ENCODE measurements around the gene WNT7B. TPM values are rescaled to one million over a fixed set of nuclear protein-coding genes. Genes with fewer than 3 reads are reported as not detected.

The WNT7B gene
- polyA plus RNA-seq: under 1 TPM in 3 of 4 donors, not detected in 1; 0.03 to 0.22 (median 0.03) TPM
- long read RNA-seq, donor 1: 0 reads
- long read RNA-seq, donor 2: 0 reads
- long read RNA-seq, donor 3: 0 reads
- long read RNA-seq, donor 4: 0 reads
- long read RNA-seq, donor 5: 0 reads
- long read RNA-seq, donor 6: 0 reads
- long read RNA-seq, donor 7: 0 reads
- long read RNA-seq, donor 8, partial matches to known transcripts: 0 of 1 reads
- long read RNA-seq, donor 8, other reads (novel, unspliced or antisense): 0 of 1 reads
- long read RNA-seq, donor 9: 0 reads
- long read RNA-seq, donor 10: 0 reads

DNA sequence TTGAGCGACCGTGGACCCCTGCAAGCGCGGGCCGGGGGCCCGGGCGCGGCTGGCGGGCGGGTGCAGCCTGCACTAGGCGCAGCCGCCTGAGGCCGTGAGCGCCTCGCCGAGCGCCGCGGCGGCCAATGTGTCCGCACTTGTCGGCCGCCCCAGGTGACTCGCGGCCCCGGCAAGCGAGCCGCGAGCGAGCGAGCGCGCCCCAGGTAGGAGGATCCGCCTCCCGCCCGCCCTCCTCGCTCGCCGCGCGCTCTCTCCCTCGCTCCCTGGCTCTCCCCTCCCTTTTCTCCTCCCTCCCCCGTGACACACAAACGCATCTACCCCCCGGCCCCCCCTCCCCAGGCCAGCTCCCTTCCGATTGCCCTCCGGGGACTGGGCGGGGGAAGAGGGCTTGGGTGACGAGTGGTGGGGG lies at the start of gene WNT7B:
Gene WNT7B, minus strand, starts transcription at position 160 of the 409 bp plus-strand sequence. CDS start 408 bp downstream, outside the sequence.
- Histone ChIP-seq H3K4me3 (ENCODE audit: low read depth in 1 of 3, low read length in 3 of 3) (peak within 1 kb of the TSS in 1 of 3 donors; percentile 32), H3K27me3 (ENCODE audit: control insufficient read depth in 3 of 3, insufficient read depth in 3 of 3, low read length in 3 of 3) (peaks cover 29 to 50% (median 36%) of the 10 kb centered on the region in 3 donors), H3K27ac (ENCODE audit: low read depth in 1 of 3, low read length in 2 of 3) (no peak within 1 kb of the TSS), H3K36me3 (ENCODE audit: control insufficient read depth in 3 of 3, insufficient read depth in 2 of 3, low read depth in 1 of 3, low read length in 3 of 3) (no peaks in the 10 kb centered on the region), H3K4me1 (ENCODE audit: control insufficient read depth in 3 of 3, insufficient read depth in 2 of 3, low read depth in 1 of 3, low read length in 2 of 3) (peaks cover 0 to 3% (median 0%) of the 10 kb centered on the region in 3 donors), H3K9me3 (ENCODE audit: control insufficient read depth in 2 of 2, insufficient read depth in 1 of 2, low read depth in 1 of 2, low read length in 1 of 2) (no peaks in the 10 kb centered on the region)
- 0 to 2% (median 1%) methylated on average over 23 to 49 of the region's 49 CpGs for WGBS, 3 donors
- DNase-seq (peak in 1 of 2 donors; percentile 55), FAIRE-seq (no peak)

DNA sequence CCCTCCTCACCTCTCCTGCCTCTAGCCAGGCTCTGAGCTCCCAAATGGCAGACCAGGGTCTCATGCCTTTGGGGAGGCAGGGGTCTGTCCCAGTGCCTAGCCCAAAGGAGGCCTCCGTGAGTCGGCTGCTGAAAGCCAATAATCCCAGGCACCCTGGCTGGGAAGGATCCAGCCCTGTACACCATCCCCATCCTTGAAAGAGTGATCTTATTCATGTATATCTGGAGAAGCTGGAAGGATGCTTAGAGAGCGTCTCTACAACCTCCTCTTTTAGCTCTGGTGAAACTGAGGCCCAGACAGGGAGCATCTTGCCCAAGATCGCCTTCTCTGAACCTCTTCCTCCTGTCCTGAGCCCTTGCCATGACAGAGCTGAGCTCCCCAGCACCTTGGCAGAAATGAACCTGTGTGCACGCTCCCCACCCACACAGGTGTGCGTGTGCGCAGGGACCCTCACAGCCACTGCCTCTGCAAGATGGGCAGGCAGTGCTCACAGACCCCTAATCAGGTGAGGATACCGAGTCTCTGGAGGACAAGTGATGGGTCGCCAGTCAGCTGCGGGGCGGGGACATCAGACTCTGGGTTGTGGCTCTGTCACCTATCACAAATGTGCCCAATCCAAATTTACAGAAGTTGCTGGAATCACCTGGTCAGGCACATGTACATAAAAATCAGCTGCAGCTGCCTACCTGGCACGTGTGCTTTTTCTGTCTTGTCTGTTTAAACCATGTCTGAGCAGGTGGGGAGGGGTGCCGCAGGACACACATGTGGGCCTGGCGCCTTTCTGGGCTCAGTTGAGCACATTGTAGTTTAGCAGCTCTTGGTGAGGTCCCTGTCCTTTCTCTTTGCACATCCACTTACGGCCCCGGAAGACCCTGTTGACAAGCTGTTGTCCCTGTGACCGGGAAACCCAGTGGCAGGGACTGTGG lies 49.3 kb upstream of the WNT7B start:
- H3K36me3 ChIP-seq (ENCODE audit: control insufficient read depth in 3 of 3, insufficient read depth in 2 of 3, low read depth in 1 of 3, low read length in 3 of 3): no peaks in the 10 kb centered on the region
- peak overlapping the region in 2 of 3 donors; percentile 11 to 24 for H3K27ac ChIP-seq (ENCODE audit: low read depth in 1 of 3, low read length in 2 of 3)
- no peaks in the 10 kb centered on the region for H3K9me3 ChIP-seq (ENCODE audit: control insufficient read depth in 2 of 2, insufficient read depth in 1 of 2, low read depth in 1 of 2, low read length in 1 of 2)
- DNase-seq: no peak
- peaks cover 0 to 16% (median 0%) of the 10 kb centered on the region in 3 donors for H3K4me1 ChIP-seq (ENCODE audit: control insufficient read depth in 3 of 3, insufficient read depth in 2 of 3, low read depth in 1 of 3, low read length in 2 of 3)
- H3K27me3 ChIP-seq (ENCODE audit: control insufficient read depth in 3 of 3, insufficient read depth in 3 of 3, low read length in 3 of 3): peaks cover 0 to 3% (median 3%) of the 10 kb centered on the region in 3 donors
- 80 to 90% (median 81%) methylated on average over 17 of the region's 17 CpGs for WGBS, 3 donors
- FAIRE-seq: no peak
- H3K4me3 ChIP-seq (ENCODE audit: low read depth in 1 of 3, low read length in 3 of 3): no peak overlapping the region

DNA sequence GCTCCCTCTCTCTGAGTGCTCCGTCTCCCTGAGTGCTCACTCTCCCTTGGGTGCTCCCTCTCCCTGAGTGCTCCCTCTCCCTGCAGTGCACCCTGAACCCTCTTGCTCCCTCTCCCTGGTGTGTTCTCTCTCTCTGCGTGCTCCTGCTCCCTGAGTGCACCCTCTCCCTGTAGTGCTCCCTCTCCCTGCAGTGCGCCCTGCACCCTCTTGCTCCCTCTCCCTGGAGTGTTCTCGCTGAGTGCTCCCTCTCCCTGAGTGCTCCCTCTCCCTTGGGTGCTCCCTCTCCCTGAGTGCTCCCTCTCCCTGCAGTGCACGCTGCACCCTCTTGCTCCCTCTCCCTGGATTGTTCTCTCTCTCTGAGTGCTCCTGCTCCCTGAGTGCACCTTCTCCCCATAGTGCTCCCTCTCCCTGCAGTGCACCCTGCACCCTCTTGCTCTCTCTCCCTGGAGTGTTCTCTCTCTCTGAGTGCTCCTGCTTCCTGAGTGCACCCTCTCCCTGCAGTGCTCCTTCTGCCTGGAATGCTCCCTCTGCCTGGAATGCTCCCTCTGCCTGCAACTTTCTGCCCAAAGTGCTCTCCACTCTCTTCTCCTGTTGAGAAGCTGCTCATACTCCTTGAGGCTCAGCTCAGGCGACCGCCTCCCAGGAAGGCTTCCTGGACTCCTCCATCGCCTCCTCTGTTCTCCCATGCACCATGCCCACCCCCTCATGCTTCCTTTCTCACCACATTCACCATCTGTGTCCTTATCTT lies 48.4 kb upstream of the WNT7B start:
- FAIRE-seq (no peak), DNase-seq (no peak)
- 90 to 92% (median 90%) methylated on average over 8 of the region's 8 CpGs for WGBS, 3 donors
- Histone ChIP-seq H3K27me3 (ENCODE audit: control insufficient read depth in 3 of 3, insufficient read depth in 3 of 3, low read length in 3 of 3) (peaks cover 0 to 3% (median 3%) of the 10 kb centered on the region in 3 donors), H3K4me3 (ENCODE audit: low read depth in 1 of 3, low read length in 3 of 3) (no peak overlapping the region), H3K27ac (ENCODE audit: low read depth in 1 of 3, low read length in 2 of 3) (no peak overlapping the region), H3K9me3 (ENCODE audit: control insufficient read depth in 2 of 2, insufficient read depth in 1 of 2, low read depth in 1 of 2, low read length in 1 of 2) (no peaks in the 10 kb centered on the region), H3K4me1 (ENCODE audit: control insufficient read depth in 3 of 3, insufficient read depth in 2 of 3, low read depth in 1 of 3, low read length in 2 of 3) (peaks cover 0 to 14% (median 0%) of the 10 kb centered on the region in 3 donors), H3K36me3 (ENCODE audit: control insufficient read depth in 3 of 3, insufficient read depth in 2 of 3, low read depth in 1 of 3, low read length in 3 of 3) (no peaks in the 10 kb centered on the region)

DNA sequence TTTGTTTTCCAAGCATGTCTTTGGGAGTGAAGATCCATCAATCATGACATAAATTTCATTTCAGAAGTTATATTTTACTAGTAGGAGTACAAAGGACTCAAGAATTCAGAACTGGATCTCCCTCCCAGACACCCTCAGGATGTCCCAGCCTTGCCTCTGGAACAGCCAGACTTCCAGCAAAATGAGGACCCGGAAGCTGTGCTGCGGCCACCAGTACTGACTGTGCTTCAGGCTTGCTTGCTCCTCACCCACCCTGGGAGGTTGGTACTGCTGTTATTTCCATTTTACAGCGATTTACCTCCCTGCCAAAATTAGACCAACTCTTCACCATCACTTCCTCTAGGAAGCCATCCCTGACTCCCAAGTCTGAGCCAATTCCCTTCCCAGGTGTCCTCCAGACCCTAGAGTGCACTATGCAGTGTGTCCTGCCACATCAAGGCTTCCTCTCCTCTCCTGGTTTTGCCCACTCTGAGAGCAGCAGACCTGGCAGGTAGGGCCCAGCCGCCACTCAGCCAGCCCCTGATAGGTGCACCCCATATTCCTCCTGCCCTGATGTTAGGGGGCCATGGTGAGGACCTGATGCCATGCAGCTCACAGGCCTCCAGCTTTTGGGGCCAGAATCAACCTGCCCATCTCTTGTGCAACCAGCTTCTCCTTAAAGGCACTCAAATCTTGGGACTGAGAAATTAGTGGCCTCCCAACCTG lies 47.3 kb upstream of the WNT7B start:
- Histone ChIP-seq H3K27ac (ENCODE audit: low read depth in 1 of 3, low read length in 2 of 3) (no peak overlapping the region), H3K9me3 (ENCODE audit: control insufficient read depth in 2 of 2, insufficient read depth in 1 of 2, low read depth in 1 of 2, low read length in 1 of 2) (no peaks in the 10 kb centered on the region), H3K4me3 (ENCODE audit: low read depth in 1 of 3, low read length in 3 of 3) (no peak overlapping the region), H3K36me3 (ENCODE audit: control insufficient read depth in 3 of 3, insufficient read depth in 2 of 3, low read depth in 1 of 3, low read length in 3 of 3) (no peaks in the 10 kb centered on the region), H3K27me3 (ENCODE audit: control insufficient read depth in 3 of 3, insufficient read depth in 3 of 3, low read length in 3 of 3) (peaks cover 0 to 3% (median 3%) of the 10 kb centered on the region in 3 donors), H3K4me1 (ENCODE audit: control insufficient read depth in 3 of 3, insufficient read depth in 2 of 3, low read depth in 1 of 3, low read length in 2 of 3) (peaks cover 0 to 12% (median 0%) of the 10 kb centered on the region in 3 donors)
- FAIRE-seq (no peak), DNase-seq (no peak)
- 87 to 92% (median 92%) methylated on average over 4 of the region's 4 CpGs for WGBS, 3 donors

DNA sequence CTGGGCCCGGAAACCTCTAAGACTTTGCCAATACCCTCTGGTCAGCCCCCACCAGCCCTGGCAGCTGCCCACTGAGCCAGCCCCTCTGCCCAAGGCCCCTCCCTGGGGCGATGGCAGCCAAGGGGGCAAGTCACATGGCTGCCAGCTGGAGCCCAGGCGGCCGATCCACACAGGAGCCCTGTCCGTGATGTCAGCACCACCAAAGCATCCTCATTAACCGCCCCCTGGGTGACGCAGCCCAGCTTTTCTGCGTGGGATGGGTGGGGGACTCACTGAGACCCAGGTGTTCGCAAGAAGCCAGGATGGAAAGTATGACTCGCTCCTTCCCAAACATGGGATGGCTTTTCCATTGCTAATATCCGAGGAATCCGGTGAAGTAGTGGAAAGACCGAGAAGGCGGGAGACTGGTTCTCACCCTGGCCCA lies 46.6 kb upstream of the WNT7B start:
- peaks cover 0 to 12% (median 0%) of the 10 kb centered on the region in 3 donors for H3K4me1 ChIP-seq (ENCODE audit: control insufficient read depth in 3 of 3, insufficient read depth in 2 of 3, low read depth in 1 of 3, low read length in 2 of 3)
- H3K36me3 ChIP-seq (ENCODE audit: control insufficient read depth in 3 of 3, insufficient read depth in 2 of 3, low read depth in 1 of 3, low read length in 3 of 3): no peaks in the 10 kb centered on the region
- WGBS, 3 donors: 88 to 93% (median 90%) methylated on average over 14 of the region's 14 CpGs
- DNase-seq (no peak), FAIRE-seq (no peak)
- H3K27me3 ChIP-seq (ENCODE audit: control insufficient read depth in 3 of 3, insufficient read depth in 3 of 3, low read length in 3 of 3): peaks cover 0 to 3% (median 3%) of the 10 kb centered on the region in 3 donors
- H3K4me3 ChIP-seq (ENCODE audit: low read depth in 1 of 3, low read length in 3 of 3): no peak overlapping the region
- H3K9me3 ChIP-seq (ENCODE audit: control insufficient read depth in 2 of 2, insufficient read depth in 1 of 2, low read depth in 1 of 2, low read length in 1 of 2): no peaks in the 10 kb centered on the region
- no peak overlapping the region for H3K27ac ChIP-seq (ENCODE audit: low read depth in 1 of 3, low read length in 2 of 3)

DNA sequence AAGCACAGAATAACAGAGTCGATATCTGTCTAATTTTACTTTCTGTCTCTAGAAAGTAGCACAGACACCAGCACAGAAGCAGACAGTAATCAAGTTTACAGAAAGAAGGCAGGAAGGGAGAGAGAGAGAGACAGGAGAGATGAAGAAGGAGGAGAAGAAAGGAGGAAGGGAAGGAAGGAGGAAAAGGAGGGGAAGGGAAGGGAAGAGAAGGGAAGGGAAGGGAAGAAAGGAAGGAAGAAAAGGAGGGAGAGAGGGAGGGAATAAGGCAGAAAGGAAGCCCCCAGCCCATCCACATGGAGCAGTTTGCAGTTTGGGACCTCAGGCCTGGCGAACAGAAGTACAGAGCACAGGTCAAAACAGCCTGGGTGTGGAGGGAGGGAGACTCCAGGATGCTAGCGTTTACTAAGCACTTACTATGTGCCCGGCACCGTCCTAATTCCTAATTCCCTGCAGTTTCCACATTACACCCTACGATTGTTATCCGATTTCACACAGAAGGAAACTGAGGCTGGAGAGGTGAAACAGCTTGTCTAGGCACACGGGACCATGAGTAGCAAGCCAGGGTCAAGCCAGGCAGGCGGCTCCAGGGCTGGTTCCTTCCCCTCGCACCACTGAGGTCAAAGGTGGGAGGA lies 46.0 kb upstream of the WNT7B start:
- Histone ChIP-seq H3K27ac (ENCODE audit: low read depth in 1 of 3, low read length in 2 of 3) (no peak overlapping the region), H3K36me3 (ENCODE audit: control insufficient read depth in 3 of 3, insufficient read depth in 2 of 3, low read depth in 1 of 3, low read length in 3 of 3) (no peaks in the 10 kb centered on the region), H3K4me3 (ENCODE audit: low read depth in 1 of 3, low read length in 3 of 3) (no peak overlapping the region), H3K4me1 (ENCODE audit: control insufficient read depth in 3 of 3, insufficient read depth in 2 of 3, low read depth in 1 of 3, low read length in 2 of 3) (peaks cover 0 to 12% (median 0%) of the 10 kb centered on the region in 3 donors), H3K27me3 (ENCODE audit: control insufficient read depth in 3 of 3, insufficient read depth in 3 of 3, low read length in 3 of 3) (peaks cover 0 to 3% (median 3%) of the 10 kb centered on the region in 3 donors), H3K9me3 (ENCODE audit: control insufficient read depth in 2 of 2, insufficient read depth in 1 of 2, low read depth in 1 of 2, low read length in 1 of 2) (no peaks in the 10 kb centered on the region)
- no peak for FAIRE-seq
- no peak for DNase-seq
- 90 to 98% (median 90%) methylated on average over 10 of the region's 10 CpGs for WGBS, 3 donors

DNA sequence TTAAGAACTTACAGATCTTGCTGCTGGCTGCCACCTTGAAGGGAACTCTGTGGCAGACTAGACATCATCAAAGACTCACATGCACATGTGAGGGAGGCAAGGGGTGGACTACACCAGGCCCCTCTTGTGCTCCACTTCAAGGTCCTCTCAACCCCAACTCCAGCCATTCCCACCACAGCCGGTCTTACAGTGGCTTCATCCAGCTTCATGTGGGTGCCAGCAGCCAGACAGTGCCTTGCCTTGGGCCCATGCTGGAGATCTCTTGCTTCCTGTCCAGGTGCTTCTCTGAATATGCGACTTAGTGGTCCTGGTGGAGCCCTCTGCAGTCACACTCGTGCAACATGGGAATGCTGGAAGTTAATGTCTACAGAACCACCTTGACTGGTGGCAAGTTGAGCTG lies 44.6 kb upstream of the WNT7B start:
- Histone ChIP-seq H3K27ac (ENCODE audit: low read depth in 1 of 3, low read length in 2 of 3) (no peak overlapping the region), H3K9me3 (ENCODE audit: control insufficient read depth in 2 of 2, insufficient read depth in 1 of 2, low read depth in 1 of 2, low read length in 1 of 2) (no peaks in the 10 kb centered on the region), H3K27me3 (ENCODE audit: control insufficient read depth in 3 of 3, insufficient read depth in 3 of 3, low read length in 3 of 3) (peaks cover 0 to 3% (median 2%) of the 10 kb centered on the region in 3 donors), H3K4me3 (ENCODE audit: low read depth in 1 of 3, low read length in 3 of 3) (no peak overlapping the region), H3K36me3 (ENCODE audit: control insufficient read depth in 3 of 3, insufficient read depth in 2 of 3, low read depth in 1 of 3, low read length in 3 of 3) (no peaks in the 10 kb centered on the region), H3K4me1 (ENCODE audit: control insufficient read depth in 3 of 3, insufficient read depth in 2 of 3, low read depth in 1 of 3, low read length in 2 of 3) (peaks cover 0 to 3% (median 0%) of the 10 kb centered on the region in 3 donors)
- FAIRE-seq: no peak
- DNase-seq: no peak
- WGBS, 3 donors: 81 to 85% (median 84%) methylated on average over 3 of the region's 3 CpGs
